Mesodermal cell (in vitro differentiated cells): Measurements from ENCODE around the gene TCAP.

ENCODE experiments used
- H3K27ac ChIP-seq: 2 replicates; pipeline ENCODE4 v1.7.0; 2013; ENCODE audit warnings: mild to moderate bottlenecking, low read depth, low read length, moderate library complexity; ENCODE audit not compliant: severe bottlenecking
- H3K36me3 ChIP-seq: 2 replicates; pipeline ENCODE4 v1.7.1; 2013; ENCODE audit warnings: mild to moderate bottlenecking, low read length, moderate library complexity; ENCODE audit not compliant: control insufficient read depth, insufficient read depth
- H3K4me1 ChIP-seq: one replicate; pipeline ENCODE4 v1.7.1; 2013; ENCODE audit warnings: mild to moderate bottlenecking, low read length; ENCODE audit not compliant: insufficient read depth, control insufficient read depth, poor library complexity, severe bottlenecking
- H3K4me3 ChIP-seq: 2 replicates; pipeline ENCODE4 v1.7.0; 2013; ENCODE audit warnings: low read length, control low read depth, mild to moderate bottlenecking; ENCODE audit not compliant: insufficient read depth, poor library complexity, severe bottlenecking; ENCODE audit errors: extremely low read depth
- H3K9me3 ChIP-seq: 2 replicates; pipeline ENCODE4 v1.7.1; 2013; ENCODE audit warnings: mild to moderate bottlenecking, low read length, moderate library complexity; ENCODE audit not compliant: control insufficient read depth
- WGBS, 2 experiments: methylation state at CpG; one replicate each; pipeline ENCODE4 v1.1.5; 2013; ENCODE audit warnings: missing lambda C conversion rate in 2 of 2; ENCODE audit not compliant: insufficient coverage in 2 of 2; 5-methylcytosine and 5-hydroxymethylcytosine counted together

TCAP gene

DNA sequence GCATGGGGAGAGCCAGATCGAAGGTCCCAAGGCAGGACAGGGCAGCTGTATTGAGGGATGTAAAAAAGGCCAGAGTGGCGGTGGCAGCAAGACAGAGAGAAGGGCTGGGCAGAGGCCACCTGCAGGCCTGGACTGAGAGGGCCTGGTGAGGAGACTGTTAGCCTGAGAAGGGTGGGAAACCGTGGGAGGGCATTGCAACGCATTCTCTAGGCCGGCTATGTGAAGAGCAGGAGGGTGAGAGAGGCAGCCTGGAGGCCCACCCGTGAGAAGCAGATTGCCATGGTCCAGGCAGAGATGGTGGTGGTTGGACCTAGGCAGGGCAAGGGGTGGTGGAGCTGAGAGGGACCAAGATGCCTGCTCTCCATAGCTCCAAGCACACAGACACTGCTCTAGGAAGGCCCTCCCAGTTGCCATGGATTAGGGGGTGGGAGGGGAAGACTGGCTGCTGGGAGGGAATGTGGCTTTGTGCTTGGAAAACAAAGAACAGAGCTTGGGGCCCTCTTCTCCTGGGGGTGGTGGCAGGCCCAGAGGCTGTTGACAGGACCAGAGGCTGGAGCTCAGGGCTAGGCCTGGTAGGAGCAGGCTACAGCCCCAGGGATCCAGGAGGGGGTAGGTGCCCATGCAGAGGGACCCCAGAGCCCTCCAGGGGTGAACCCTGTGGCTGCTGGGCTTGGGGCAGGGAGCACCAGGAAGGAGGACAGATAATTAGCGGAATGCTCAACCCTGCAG lies 12.4 kb upstream of the TCAP start:
- no peaks in the 10 kb centered on the region for H3K9me3 ChIP-seq
- H3K27ac ChIP-seq, result peak overlapping the region; percentile 75
- H3K4me3 ChIP-seq, result no peak overlapping the region
- WGBS, 2 experiments, result 47 to 53% methylated on average over 6 to 7 of the region's 7 CpGs
- H3K4me1 ChIP-seq, result peaks cover 25% of the 10 kb centered on the region
- peaks cover 21% of the 10 kb centered on the region for H3K36me3 ChIP-seq

- Histone ChIP-seq H3K27ac (peak overlapping the region; percentile 75), H3K9me3 (no peaks in the 10 kb centered on the region), H3K4me1 (peaks cover 25% of the 10 kb centered on the region), H3K36me3 (peaks cover 24% of the 10 kb centered on the region), H3K4me3 (no peak overlapping the region)
- WGBS, 2 experiments, result 81 to 83% methylated on average over 8 to 10 of the region's 12 CpGs
These were observed 11.9 kb upstream of the TCAP start for GRCh38 chr17:39653316-39653661.

GRCh38 chr17:39653662-39654331 lies 11.4 kb upstream of the TCAP start:
- WGBS, 2 experiments, result 74 to 75% methylated on average over 10 to 12 of the region's 14 CpGs
- no peak overlapping the region for H3K4me3 ChIP-seq
- H3K27ac ChIP-seq, result no peak overlapping the region
- peaks cover 30% of the 10 kb centered on the region for H3K36me3 ChIP-seq
- no peaks in the 10 kb centered on the region for H3K9me3 ChIP-seq
- peaks cover 25% of the 10 kb centered on the region for H3K4me1 ChIP-seq

GRCh38 chr17:39655105-39655504 lies 10.0 kb upstream of the TCAP start:
- Histone ChIP-seq H3K9me3 (no peaks in the 10 kb centered on the region), H3K4me1 (peaks cover 22% of the 10 kb centered on the region), H3K36me3 (peaks cover 40% of the 10 kb centered on the region), H3K4me3 (no peak overlapping the region), H3K27ac (no peak overlapping the region)
- 100% methylated on average over 1 of the region's 2 CpGs for WGBS, 2 experiments

DNA sequence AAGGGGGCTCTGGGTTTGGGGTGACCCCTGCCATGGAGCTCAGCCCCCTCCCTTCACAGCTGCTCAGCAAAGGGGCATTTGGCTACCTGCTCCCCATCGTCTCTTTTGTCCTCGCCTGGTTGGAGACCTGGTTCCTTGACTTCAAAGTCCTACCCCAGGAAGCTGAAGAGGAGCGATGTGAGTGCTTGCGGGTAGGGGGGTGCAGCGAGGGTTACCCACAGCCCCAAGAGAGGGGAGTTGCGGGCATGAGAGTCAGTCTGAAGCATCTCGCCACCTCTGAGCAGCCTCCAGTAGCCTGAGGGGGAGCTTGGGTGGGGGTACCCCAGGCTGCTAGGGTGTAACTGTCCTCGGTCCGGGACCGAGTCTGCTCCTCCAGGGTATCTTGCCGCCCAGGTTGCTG lies 6.8 kb upstream of the TCAP start:
- no peak overlapping the region for H3K4me3 ChIP-seq
- peaks cover 4% of the 10 kb centered on the region for H3K4me1 ChIP-seq
- no peaks in the 10 kb centered on the region for H3K9me3 ChIP-seq
- WGBS, 2 experiments, result 87 to 94% methylated on average over 5 to 10 of the region's 11 CpGs
- H3K36me3 ChIP-seq, result peaks cover 52% of the 10 kb centered on the region
- H3K27ac ChIP-seq, result no peak overlapping the region

- Histone ChIP-seq H3K27ac (no peak overlapping the region), H3K4me1 (peaks cover 6% of the 10 kb centered on the region), H3K36me3 (peaks cover 49% of the 10 kb centered on the region), H3K4me3 (no peak overlapping the region), H3K9me3 (no peaks in the 10 kb centered on the region)
- WGBS, 2 experiments, result 86% methylated on average over 1 of the region's 3 CpGs; no CpG with 5 or more reads in 1 of the 2 experiments
These were observed 6.4 kb upstream of the TCAP start for GRCh38 chr17:39658760-39659159.

- Histone ChIP-seq H3K9me3 (no peaks in the 10 kb centered on the region), H3K36me3 (peaks cover 42% of the 10 kb centered on the region), H3K27ac (no peak overlapping the region), H3K4me1 (peaks cover 9% of the 10 kb centered on the region), H3K4me3 (no peak overlapping the region)
- 82 to 93% methylated on average over 8 of the region's 15 CpGs for WGBS, 2 experiments
These were observed 5.7 kb upstream of the TCAP start for GRCh38 chr17:39659279-39660010.

DNA sequence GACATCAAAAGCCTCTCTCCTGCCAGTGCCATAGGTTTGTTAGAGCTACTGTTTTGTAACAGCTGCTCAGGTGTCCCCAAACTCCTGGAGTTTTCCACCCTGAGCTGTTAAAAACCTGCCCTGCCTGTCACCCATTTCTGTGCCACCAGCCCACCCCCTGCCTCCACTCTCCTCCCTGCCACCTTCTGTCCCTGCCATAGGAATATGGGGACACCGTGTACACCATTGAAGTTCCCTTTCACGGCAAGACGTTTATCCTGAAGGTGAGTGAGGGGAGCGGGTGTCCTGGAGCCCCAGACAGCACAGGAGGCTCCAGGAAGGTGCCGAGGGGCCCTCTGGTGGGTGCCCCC lies 5.2 kb upstream of the TCAP start:
- no peak overlapping the region for H3K4me3 ChIP-seq
- no peak overlapping the region for H3K27ac ChIP-seq
- WGBS, 2 experiments, result 86 to 100% methylated on average over 4 to 5 of the region's 5 CpGs
- no peaks in the 10 kb centered on the region for H3K9me3 ChIP-seq
- H3K36me3 ChIP-seq, result peaks cover 37% of the 10 kb centered on the region
- peaks cover 10% of the 10 kb centered on the region for H3K4me1 ChIP-seq

GRCh38 chr17:39660397-39661385 lies 4.5 kb upstream of the TCAP start:
- Histone ChIP-seq H3K4me1 (peaks cover 10% of the 10 kb centered on the region), H3K9me3 (no peaks in the 10 kb centered on the region), H3K36me3 (peaks cover 31% of the 10 kb centered on the region), H3K4me3 (no peak overlapping the region), H3K27ac (no peak overlapping the region)
- 91 to 94% methylated on average over 33 of the region's 35 CpGs for WGBS, 2 experiments
